HCT116 (cell line): ENCODE results near the gene ART1. TPM values are rescaled to one million over a fixed set of nuclear protein-coding genes. Genes with fewer than 3 reads are reported as not detected.

Experiments used
- ATAC-seq: fragments of 200-7000 bp; cut with Tn5 transposase; 2 replicates; pipeline ENCODE4 v1.9.1; 2020; ENCODE audit warnings: mild to moderate bottlenecking, moderate library complexity
- BruUV-seq: library from RNA; stranded (reverse); fragments of 400-500 nt; replicated peaks from 2 replicates; lab custom pipeline; 2021; lab: Mats Ljungman, UMichigan
- CTCF ChIA-PET: fragments of 300-600 bp; sonication (Branson Sonifier 250); formaldehyde crosslinking; loops from one replicate; lab custom pipeline; 2021; ENCODE audit warnings: antibody characterized with exemption; lab: Charles Lee
- POLR2A ChIA-PET: fragments of 300-600, 350-600 bp; sonication (Branson Sonifier 250); formaldehyde crosslinking; loops from one replicate; lab custom pipeline; 2021; ENCODE audit warnings: antibody characterized with exemption; lab: Charles Lee
- RAD21 ChIA-PET, 2 experiments: fragments of 300-600 bp; sonication (Branson Sonifier 250); formaldehyde crosslinking; loops; one replicate each; lab custom pipeline; 2023; ENCODE audit warnings: low total read pairs in 2 of 2; ENCODE audit not compliant: uncharacterized antibody in 2 of 2, unreplicated experiment in 2 of 2, low non-redundant PET in 1 of 2; lab: Charles Lee
- DNase-seq: peaks from one replicate; pipeline ENCODE4 v3.0.0-alpha.2; 2010; ENCODE audit warnings: low read depth, low spot score
- H2AFZ ChIP-seq: fragments of 200-600 bp; shearing (Covaris generic), sonication (generic); 2 replicates; pipeline ENCODE4 v1.6.1; 2017; ENCODE audit warnings: low read depth, mixed run types, mixed read lengths, antibody characterized with exemption, low read length; ENCODE audit not compliant: poor library complexity, severe bottlenecking
- H3K27ac ChIP-seq: 2 replicates; pipeline ENCODE4 v1.5.1; 2012; ENCODE audit warnings: low read depth, low read length
- H3K27me3 ChIP-seq: fragments of 200-600 bp; sonication (generic); 2 replicates; pipeline ENCODE4 v1.6.1; 2016; ENCODE audit warnings: mixed run types, low read length, mixed read lengths; ENCODE audit not compliant: insufficient read depth
- H3K36me3 ChIP-seq, 2 experiments: fragments of 200-500 bp in 1 of 2; fragments of 200-600 bp in 1 of 2; sonication (Bioruptor generic) in 1 of 2; sonication (generic) in 1 of 2; 2 replicates each; pipeline versions ENCODE4 v1.5.1 to v1.6.1; 2014 to 2016; ENCODE audit warnings: low read length in 2 of 2, inconsistent platforms in 1 of 2, mixed read lengths in 1 of 2, mixed run types in 1 of 2; ENCODE audit not compliant: insufficient read depth in 2 of 2, control insufficient read depth in 1 of 2
- H3K4me1 ChIP-seq, 2 experiments: fragments of 200-600 bp in 1 of 2; sonication (generic) in 1 of 2; 2 replicates each; pipeline versions ENCODE4 v1.5.1 to v1.6.1; 2012 to 2017; ENCODE audit warnings: low read length in 2 of 2, inconsistent platforms in 1 of 2, mild to moderate bottlenecking in 1 of 2, mixed read lengths in 1 of 2, mixed run types in 1 of 2, moderate library complexity in 1 of 2; ENCODE audit not compliant: insufficient read depth in 2 of 2, control insufficient read depth in 1 of 2
- H3K4me2 ChIP-seq: fragments of 200-600 bp; sonication (generic); 2 replicates; pipeline ENCODE4 v1.6.1; 2017; ENCODE audit warnings: mixed run types, low read length, mixed read lengths
- H3K4me3 ChIP-seq, 2 experiments: fragments of 200-600 bp in 1 of 2; sonication (generic) in 1 of 2; replicated peaks in 1 of 2; 2 replicates each; pipeline ENCODE4 v1.5.1; 2011 to 2016; ENCODE audit warnings: low read length in 2 of 2, control low read depth in 1 of 2, low read depth in 1 of 2, mild to moderate bottlenecking in 1 of 2, mixed read lengths in 1 of 2, mixed run types in 1 of 2
- H3K79me2 ChIP-seq: fragments of 200-600 bp; sonication (generic); 2 replicates; pipeline ENCODE4 v1.6.1; 2017; ENCODE audit warnings: mild to moderate bottlenecking, mixed run types, low read length, moderate library complexity, mixed read lengths; ENCODE audit not compliant: insufficient read depth
- H3K9ac ChIP-seq: fragments of 200-600 bp; sonication (generic); 2 replicates; pipeline ENCODE4 v1.6.1; 2016; ENCODE audit warnings: low read length, mixed read lengths
- H3K9me2 ChIP-seq: fragments of 200-600 bp; sonication (generic), shearing (Covaris generic); 2 replicates; pipeline ENCODE4 v1.6.1; 2017; ENCODE audit warnings: mixed run types, mild to moderate bottlenecking, moderate library complexity; ENCODE audit not compliant: insufficient read depth
- H3K9me3 ChIP-seq, 2 experiments: fragments of 200-500 bp in 1 of 2; fragments of 200-600 bp in 1 of 2; sonication (Bioruptor generic) in 1 of 2; sonication (generic) in 1 of 2; 2 replicates each; pipeline ENCODE4 v1.6.1; 2014 to 2017; ENCODE audit warnings: low read length in 2 of 2, mixed read lengths in 2 of 2, inconsistent platforms in 1 of 2, low read depth in 1 of 2, mild to moderate bottlenecking in 1 of 2, mixed run types in 1 of 2, moderate library complexity in 1 of 2; ENCODE audit not compliant: control insufficient read depth in 1 of 2, insufficient read depth in 1 of 2
- H4K20me1 ChIP-seq: fragments of 200-600 bp; sonication (generic), shearing (Covaris generic); 2 replicates; pipeline ENCODE4 v1.6.1; 2017; ENCODE audit warnings: mixed run types, mild to moderate bottlenecking, moderate library complexity; ENCODE audit not compliant: insufficient read depth
- CBX3 ChIP-seq: IDR thresholded peaks from 2 replicates; pipeline ENCODE4 v1.6.1; 2012; ENCODE audit warnings: low read depth
- CEBPB ChIP-seq: IDR thresholded peaks from 2 replicates; pipeline ENCODE4 v1.6.1; 2012; ENCODE audit warnings: low read depth
- ELF1 ChIP-seq: IDR thresholded peaks from 2 replicates; pipeline ENCODE4 v1.6.1; 2012; ENCODE audit warnings: low read depth, borderline replicate concordance
- EZH2 ChIP-seq: fragments of 200-600 bp; sonication (generic); IDR thresholded peaks from 2 replicates; pipeline ENCODE4 v1.6.1; 2017; ENCODE audit warnings: antibody characterized with exemption, mixed run types
- EZH2phosphoT487 ChIP-seq: fragments of 200-600 bp; IDR thresholded peaks from 2 replicates; pipeline ENCODE4 v1.6.1; 2018; ENCODE audit warnings: antibody characterized with exemption, borderline replicate concordance
- FOSL1 ChIP-seq: IDR thresholded peaks from 2 replicates; pipeline ENCODE4 v1.6.1; 2012; ENCODE audit warnings: low read depth
- JUND ChIP-seq: IDR thresholded peaks from 2 replicates; pipeline ENCODE4 v1.6.1; 2012
- MAX ChIP-seq: IDR thresholded peaks from 2 replicates; pipeline ENCODE4 v1.6.1; 2012
- POLR2A ChIP-seq: IDR thresholded peaks from 2 replicates; pipeline ENCODE4 v1.7.0; 2011; ENCODE audit warnings: borderline replicate concordance; ENCODE audit not compliant: insufficient read depth, insufficient read length; ENCODE audit errors: extremely low read depth
- POLR2AphosphoS5 ChIP-seq: IDR thresholded peaks from 2 replicates; pipeline ENCODE4 v1.6.1; 2011; ENCODE audit warnings: mild to moderate bottlenecking, low read depth, low read length, moderate library complexity
- RAD21 ChIP-seq: IDR thresholded peaks from 2 replicates; pipeline ENCODE4 v1.6.1; 2012; ENCODE audit warnings: low read depth, mild to moderate bottlenecking
- REST ChIP-seq: IDR thresholded peaks from 2 replicates; pipeline ENCODE4 v1.6.1; 2012; ENCODE audit warnings: low read depth
- SIN3A ChIP-seq: IDR thresholded peaks from 2 replicates; pipeline ENCODE4 v1.6.1; 2012; ENCODE audit warnings: low read depth
- TCF7L2 ChIP-seq: IDR thresholded peaks from 2 replicates; pipeline ENCODE4 v1.7.0; 2011; ENCODE audit warnings: borderline replicate concordance, inconsistent platforms; ENCODE audit not compliant: insufficient read depth, insufficient read length; ENCODE audit errors: extremely low read depth
- ZNF274 ChIP-seq: fragments of 200-500 bp; sonication (Bioruptor generic); IDR thresholded peaks from 2 replicates; pipeline ENCODE4 v1.6.1; 2014; ENCODE audit warnings: mild to moderate bottlenecking, low read depth, low read length, inconsistent platforms
- intact Hi-C: fragments of 100-400 bp; cut with micrococcal nuclease; formaldehyde crosslinking; loops from 2 replicates; pipeline ENCODE4 v1.10.0; 2022
- total RNA-seq: library from RNA; stranded (reverse); gene quantifications from one replicate; pipeline ENCODE4 v1.2.1, GENCODE V29; 2021; ENCODE audit not compliant: unreplicated experiment
- TF ChIP-seq, protein P1 (sequence below): IDR thresholded peaks from 2 replicates; pipeline ENCODE4 v1.6.1; 2012
- TF ChIP-seq, protein P2 (sequence below), 3 experiments: fragments of 200-600 bp in 1 of 3; sonication (generic) in 1 of 3; IDR thresholded peaks in 2 of 3; conservative IDR thresholded peaks in 1 of 3; 2 replicates each; pipeline ENCODE4 v1.5.1; 2012 to 2017; ENCODE audit warnings: low read depth in 2 of 3, low read length in 2 of 3, antibody characterized with exemption in 1 of 3, borderline replicate concordance in 1 of 3, control low read depth in 1 of 3, mild to moderate bottlenecking in 1 of 3, mixed read lengths in 1 of 3, mixed run types in 1 of 3, moderate library complexity in 1 of 3; ENCODE audit not compliant: insufficient read depth in 1 of 3

ART1 gene
- total RNA-seq, 1 experiment from 2014 or later, result not detected

DNA sequence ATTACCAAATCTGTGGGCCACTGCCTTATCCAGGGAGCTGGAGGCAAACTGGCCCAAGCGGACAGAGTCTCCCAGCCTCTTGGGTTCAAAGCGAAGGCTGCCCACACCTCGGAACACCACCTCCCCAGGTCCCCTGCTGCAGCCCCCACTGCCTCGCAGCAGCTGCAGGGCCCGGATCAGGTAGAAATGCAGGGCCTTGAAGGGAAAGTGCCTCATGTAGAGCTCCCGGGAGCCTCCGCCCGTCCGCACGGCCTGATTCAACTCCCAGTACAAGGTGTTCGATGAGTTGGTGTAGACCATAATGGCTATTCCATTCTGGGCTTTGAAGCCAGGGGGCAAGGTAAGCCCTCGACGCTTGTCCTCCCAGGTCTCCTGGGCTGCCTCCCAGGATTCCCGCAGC lies 5.1 kb upstream of the ART1 start (continued):
- TF ChIP-seq REST, result no peak

- CTCF ChIA-PET, result no interaction called here
- no peaks in the 10 kb centered on the region for H4K20me1 ChIP-seq
- TF ChIP-seq FOSL1 (no peak), CBX3 (no peak), EZH2phosphoT487 (no peak), EZH2 (no peak), ELF1 (no peak), ZNF274 (no peak), MAX (no peak), RAD21 (no peak), POLR2AphosphoS5 (no peak), SIN3A (no peak), JUND (no peak), POLR2A (no peak), CEBPB (no peak), REST (no peak), TCF7L2 (no peak)
- TF ChIP-seq, protein P1, sequence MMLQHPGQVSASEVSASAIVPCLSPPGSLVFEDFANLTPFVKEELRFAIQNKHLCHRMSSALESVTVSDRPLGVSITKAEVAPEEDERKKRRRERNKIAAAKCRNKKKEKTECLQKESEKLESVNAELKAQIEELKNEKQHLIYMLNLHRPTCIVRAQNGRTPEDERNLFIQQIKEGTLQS, result no peak
- TF ChIP-seq, protein P2, sequence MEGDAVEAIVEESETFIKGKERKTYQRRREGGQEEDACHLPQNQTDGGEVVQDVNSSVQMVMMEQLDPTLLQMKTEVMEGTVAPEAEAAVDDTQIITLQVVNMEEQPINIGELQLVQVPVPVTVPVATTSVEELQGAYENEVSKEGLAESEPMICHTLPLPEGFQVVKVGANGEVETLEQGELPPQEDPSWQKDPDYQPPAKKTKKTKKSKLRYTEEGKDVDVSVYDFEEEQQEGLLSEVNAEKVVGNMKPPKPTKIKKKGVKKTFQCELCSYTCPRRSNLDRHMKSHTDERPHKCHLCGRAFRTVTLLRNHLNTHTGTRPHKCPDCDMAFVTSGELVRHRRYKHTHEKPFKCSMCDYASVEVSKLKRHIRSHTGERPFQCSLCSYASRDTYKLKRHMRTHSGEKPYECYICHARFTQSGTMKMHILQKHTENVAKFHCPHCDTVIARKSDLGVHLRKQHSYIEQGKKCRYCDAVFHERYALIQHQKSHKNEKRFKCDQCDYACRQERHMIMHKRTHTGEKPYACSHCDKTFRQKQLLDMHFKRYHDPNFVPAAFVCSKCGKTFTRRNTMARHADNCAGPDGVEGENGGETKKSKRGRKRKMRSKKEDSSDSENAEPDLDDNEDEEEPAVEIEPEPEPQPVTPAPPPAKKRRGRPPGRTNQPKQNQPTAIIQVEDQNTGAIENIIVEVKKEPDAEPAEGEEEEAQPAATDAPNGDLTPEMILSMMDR (IDR thresholded peaks at IDR 0.05 in 2 of 3, conservative IDR thresholded peaks at IDR 0.05 in 1 of 3; ENCODE audit: borderline replicate concordance in 1 of 3, insufficient read depth in 1 of 3, low read depth in 2 of 3, low read length in 2 of 3), result no peak
These were observed 3.7 kb upstream of the ART1 start for GRCh38 chr11:3641191-3641590.

More at GRCh38 chr11:3641191-3641590, 3.7 kb upstream of the ART1 start:
- Histone ChIP-seq H3K27me3 (no peaks in the 10 kb centered on the region), H3K9me2 (no peaks in the 10 kb centered on the region), H3K4me3 (peak overlapping the region in 1 of 2 experiments; percentile 57; a peak in 2 of 4 replicates), H2AFZ (no peak overlapping the region), H3K27ac (no peak overlapping the region), H3K4me1 (peaks cover 17 to 34% of the 10 kb centered on the region in 2 experiments), H3K9me3 (no peaks in the 10 kb centered on the region), H3K36me3 (no peaks in the 10 kb centered on the region), H3K9ac (no peak overlapping the region), H3K4me2 (peak overlapping the region; percentile 75), H3K79me2 (no peaks in the 10 kb centered on the region)
- intact Hi-C loops, result no loop called here
- BruUV-seq, result no TSS peak
- ChIA-PET POLR2A (no interaction called here), RAD21 (no interaction called here)
- ATAC-seq (no peak), DNase-seq (no peak)
